GM19452 (cell line): ENCODE results near the gene C2.

Experiments
- ATAC-seq: cut with Tn5 transposase; IDR thresholded peaks from one replicate; pipeline ENCODE4 v1.9.1; 2021; ENCODE audit not compliant: unreplicated experiment

The C2 gene

DNA sequence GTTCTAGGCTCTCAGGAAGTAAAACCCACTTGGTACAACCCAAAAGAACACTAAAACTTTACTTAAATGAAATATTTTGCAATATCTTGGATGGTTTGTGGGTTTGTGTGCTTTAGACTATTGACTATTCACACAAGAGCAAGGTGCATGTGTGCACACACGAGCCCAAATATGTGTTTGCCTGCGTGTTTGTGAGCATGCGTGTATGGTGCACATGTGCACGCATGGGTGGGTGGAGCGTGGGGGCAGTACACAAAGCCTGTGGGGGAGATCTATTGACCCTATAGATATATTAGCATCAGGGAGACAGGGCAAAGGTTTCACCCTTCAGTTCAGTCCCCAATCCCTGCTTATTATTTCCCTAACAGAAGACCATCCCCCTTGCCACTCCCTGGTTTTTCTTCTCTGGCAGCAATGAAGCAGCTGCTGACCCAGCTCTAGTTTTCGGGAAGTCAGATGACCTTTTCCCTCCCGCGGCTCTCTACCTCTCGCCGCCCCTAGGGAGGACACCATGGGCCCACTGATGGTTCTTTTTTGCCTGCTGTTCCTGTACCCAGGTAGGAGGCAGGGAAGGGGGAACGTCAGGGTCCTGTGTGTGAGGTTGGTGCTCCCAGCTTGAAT lies at the start of gene C2:
TSS of gene C2 (plus strand) at position 476 of the 621 bp plus-strand sequence. CDS start at position 512, 36 bp downstream.
- ATAC-seq = no peak

GRCh38 chr6:31878222-31878621 lies 49.3 kb upstream of the C2 start:
- no peak for ATAC-seq

GRCh38 chr6:31878726-31879125 lies 48.8 kb upstream of the C2 start, which contains the start of gene SLC44A4:
TSS of gene SLC44A4 (minus strand) at chr6:31878997. CDS start at chr6:31878980, 17 bp downstream.
- ATAC-seq = no peak

DNA sequence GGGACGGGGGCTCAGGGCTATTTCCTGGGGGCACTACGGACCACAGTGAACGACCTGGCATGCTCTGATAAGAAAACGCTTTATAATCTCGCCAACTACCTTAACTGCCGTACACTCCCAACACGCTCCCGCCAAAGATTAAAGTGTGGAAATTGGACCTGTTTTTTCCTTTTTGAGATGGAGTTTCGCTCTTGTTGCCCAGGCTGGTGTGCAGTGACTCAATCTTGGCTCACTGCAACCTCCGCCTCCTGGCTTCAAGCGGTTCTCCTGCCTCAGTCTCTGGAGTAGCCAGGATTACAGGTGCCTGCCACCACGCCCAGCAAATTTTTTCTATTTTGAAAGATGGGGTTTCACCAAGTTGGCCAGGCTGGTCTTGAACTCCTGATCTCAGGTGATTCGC lies 48.4 kb upstream of the C2 start:
- no peak for ATAC-seq

DNA sequence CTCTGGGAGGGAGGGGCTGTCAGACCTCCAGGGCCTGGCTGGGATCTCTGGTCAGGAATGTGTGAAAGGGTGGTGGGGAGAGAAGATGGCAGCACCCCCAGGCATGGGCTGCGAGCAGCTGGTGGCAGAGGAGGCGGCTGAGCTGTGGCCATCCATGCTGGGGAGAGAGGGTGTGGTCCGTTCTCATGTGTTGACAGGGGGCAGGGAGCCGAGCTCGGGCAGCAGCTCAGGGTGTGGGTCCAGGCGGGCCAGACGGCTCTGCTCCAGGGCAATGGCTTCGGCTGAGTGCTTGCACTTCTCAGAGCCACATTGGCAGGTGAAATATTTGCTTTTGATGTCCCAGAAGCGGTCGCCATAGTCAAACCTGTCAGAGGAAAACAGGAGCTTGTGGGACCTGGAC lies 47.6 kb upstream of the C2 start:
- ATAC-seq = no peak

- no peak for ATAC-seq
Measured at GRCh38 chr6:31880616-31881015, 46.9 kb upstream of the C2 start.

GRCh38 chr6:31881136-31881859 lies 46.2 kb upstream of the C2 start:
- ATAC-seq = no peak

DNA sequence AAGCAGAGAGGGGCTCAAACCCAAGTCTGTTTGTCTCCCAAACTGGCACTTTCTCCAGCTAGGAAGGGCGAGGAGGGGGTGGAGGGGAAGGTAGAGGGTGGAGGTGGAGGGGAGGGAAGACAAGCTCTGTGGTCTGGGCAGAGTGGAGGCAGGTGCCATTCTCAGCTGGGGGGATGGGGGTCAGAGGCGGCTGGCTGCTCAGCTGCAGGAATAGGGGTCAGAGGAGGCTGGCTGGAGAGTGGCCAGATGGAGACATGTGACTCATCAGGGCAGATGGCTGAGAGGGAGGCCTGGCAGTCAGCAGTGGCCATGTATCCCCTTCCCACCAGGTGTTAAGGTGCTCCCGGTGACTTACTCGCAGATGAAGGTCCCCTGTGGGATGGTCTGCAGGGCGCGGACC lies 45.2 kb upstream of the C2 start:
- no peak for ATAC-seq

DNA sequence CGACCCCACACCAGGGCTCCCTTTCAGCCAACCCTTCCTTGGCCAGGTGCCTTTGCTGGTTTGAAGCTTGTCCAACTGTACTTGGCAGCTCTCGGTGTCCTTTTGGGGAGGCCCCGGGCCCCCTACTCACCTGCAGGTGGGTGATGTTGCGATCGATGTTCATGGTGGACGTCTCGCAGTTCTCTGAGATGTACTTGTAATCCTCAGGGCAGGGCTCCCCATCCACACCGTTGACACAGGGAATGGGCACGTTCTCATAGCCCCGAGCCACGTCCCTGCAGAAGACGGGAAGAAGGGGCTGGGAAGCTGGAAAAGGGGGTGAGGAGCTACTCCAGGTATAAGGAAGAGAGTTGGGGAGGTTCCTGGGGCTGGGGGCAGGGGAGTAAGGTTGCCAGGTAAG lies 43.8 kb upstream of the C2 start:
- no peak for ATAC-seq

DNA sequence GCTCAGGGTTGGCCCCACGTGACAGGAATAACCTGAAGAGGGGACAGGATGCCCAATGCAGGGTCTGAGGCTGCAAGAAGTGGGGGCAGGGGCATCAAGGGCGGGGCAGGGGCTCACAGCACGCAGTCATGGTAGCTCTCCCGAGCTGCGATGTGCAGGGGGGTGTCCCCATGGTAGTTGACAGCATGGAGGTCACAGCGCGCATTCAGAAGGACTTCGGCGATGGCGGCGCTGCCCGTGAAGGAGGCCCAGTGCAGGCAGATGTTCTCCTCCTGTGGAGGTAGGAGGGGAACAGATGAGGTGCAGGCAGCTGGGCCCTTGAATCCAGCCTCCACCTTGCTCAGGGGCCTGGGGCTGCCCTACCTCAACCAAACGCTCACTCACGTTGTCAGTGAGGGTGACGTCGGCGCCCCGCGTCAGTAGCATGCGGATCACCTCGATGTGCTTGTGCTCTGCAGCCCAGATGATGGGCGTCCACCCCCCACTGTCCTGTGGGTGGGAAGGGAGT lies 42.9 kb upstream of the C2 start:
- ATAC-seq = no peak

GRCh38 chr6:31886541-31886991 lies 41.0 kb upstream of the C2 start:
- ATAC-seq = no peak

GRCh38 chr6:31887173-31888007 lies 40.1 kb upstream of the C2 start:
- ATAC-seq = no peak

GRCh38 chr6:31888276-31889258 lies 39.0 kb upstream of the C2 start:
- ATAC-seq = no peak

GRCh38 chr6:31889331-31889972 lies 38.1 kb upstream of the C2 start:
- no peak for ATAC-seq

DNA sequence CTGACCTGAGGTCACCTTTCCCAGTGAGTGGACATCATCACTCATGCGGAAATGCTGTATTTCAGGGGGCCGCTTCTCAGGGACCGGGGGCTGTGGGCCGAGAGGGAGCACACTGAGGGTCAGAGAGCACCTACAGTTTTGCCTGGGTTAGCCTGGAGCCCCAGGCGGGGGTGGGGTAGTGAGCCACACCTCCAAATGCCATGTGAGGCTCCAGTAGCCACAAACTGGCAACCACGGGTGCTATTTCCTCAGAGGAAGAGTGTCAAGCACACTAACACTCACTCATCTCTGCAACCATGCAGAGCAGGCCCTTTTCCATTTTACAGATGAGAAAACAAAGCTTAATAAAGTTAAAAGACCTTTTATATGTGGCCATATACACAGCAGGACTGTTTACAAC lies 34.7 kb upstream of the C2 start:
- ATAC-seq = no peak

DNA sequence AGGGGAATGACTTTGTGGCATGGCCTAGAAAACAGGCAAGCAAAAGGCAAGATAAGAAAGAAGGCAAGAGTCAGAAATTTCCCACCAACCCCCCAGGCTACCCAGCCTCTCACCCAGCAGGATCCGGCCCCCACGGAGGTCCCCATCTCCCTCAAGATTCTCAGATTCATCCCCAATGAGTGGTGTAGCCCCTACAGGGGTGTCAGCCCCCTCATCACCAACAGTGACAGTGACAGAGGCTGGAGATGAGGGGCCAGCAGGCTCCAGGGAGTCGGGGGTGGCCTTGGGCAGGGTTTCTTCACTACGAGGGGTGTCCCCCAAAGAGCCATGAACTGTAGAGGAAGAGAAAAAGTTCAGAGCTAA lies 31.0 kb upstream of the C2 start:
- no peak for ATAC-seq

DNA sequence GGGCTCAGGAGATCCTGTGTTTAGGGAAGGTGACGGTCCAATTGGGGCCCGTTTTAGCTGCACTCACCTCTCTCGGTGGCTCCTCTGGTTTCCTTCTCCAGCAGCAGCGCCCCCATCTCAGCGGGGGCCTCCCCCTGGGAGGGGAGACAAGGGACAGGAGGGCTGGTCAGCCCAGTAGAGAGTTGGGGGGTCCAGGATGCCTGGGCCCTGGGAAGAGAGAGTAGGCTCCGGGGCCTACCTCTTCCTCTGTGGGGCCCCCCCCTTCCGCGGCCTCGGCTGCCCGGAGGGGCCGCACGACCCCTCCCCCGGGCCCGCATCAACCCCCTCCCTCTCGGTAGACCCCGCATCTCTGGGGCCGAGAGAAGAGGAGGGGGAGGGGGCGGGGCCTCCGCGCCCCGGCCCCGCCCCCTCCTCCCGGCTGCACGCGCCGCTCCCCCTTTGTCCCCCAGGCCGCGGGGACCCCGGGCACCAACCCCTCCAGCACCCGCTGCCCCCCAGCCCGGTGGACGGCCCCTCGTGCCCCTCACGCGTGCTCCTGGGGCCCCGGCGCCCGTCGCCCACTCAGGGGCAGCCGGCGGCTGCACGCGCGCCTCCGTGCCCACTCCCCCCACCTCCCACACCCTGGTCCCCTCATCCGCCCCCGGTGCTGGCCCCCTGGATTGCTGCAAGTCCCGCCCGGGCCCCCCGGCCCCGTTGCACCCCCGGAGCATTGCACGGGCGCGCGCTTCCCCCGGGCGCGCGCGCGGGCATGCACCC lies 30.5 kb upstream of the C2 start:
- ATAC-seq = no peak

DNA sequence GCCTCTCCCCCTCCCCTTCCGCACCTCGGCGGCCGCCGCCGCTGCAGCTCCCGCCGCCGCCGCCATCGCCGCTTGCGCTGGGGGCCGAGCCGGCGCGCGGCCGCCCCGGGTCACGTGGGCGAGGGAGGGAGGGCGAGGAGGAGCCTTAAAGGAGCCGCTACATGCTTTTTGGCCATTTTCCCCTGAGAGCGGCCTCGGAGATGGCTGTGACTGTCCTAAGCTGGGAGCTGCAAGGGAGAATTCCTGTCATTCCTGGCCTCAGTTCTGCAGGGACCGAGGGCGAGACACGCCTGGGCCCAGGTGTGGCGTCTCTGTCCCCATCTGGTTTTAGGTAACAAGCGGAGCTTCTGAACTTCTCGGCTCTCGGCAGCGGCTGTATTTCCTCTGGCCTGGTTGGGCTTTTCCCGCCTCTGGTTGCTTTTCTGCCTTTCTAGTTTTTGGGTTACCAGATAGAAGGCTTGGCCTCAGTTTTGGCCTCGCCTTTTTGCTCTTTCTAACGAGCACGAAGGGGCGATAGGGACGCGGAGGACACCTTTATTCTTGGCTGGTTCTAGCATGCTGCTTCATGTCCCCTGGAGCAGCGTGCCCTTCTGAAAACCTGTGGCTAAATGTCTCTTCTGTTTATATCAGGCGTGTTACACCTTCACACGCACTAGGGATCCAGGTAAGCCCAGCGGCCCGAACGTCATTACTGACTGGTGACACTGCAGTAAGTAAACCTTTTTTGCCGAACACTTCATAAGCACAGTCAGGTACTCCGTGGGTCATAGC lies 29.7 kb upstream of the C2 start, which contains the start of gene EHMT2:
TSS of gene EHMT2 (minus strand) at position 87 of the 771 bp plus-strand sequence. CDS start at position 66, 21 bp downstream.
- peak; percentile 68 for ATAC-seq
